H9 (cell line): ENCODE measurements around the gene RPL7L1. TPM values are rescaled to one million over a fixed set of nuclear protein-coding genes. Genes with fewer than 3 reads are reported as not detected.

Experiments used
- DNase-seq: peaks from one replicate; pipeline ENCODE4 v3.0.0-alpha.2; 2017
- H2AFZ ChIP-seq: one replicate; pipeline ENCODE4 v1.6.1; 2013; ENCODE audit warnings: mild to moderate bottlenecking, low read length, control low read depth, moderate library complexity
- H2AK5ac ChIP-seq: 2 replicates; pipeline ENCODE4 v1.6.1; 2013; ENCODE audit warnings: low read length, control low read depth, mixed read lengths; ENCODE audit not compliant: insufficient read length
- H2BK120ac ChIP-seq: one replicate; pipeline ENCODE4 v1.6.1; 2013; ENCODE audit warnings: low read depth, mild to moderate bottlenecking, low read length, control low read depth, inconsistent platforms; ENCODE audit not compliant: poor library complexity, severe bottlenecking
- H2BK12ac ChIP-seq: 2 replicates; pipeline ENCODE4 v1.6.1; 2013; ENCODE audit warnings: low read length, control low read depth, mixed read lengths, low read depth; ENCODE audit not compliant: insufficient read length
- H2BK15ac ChIP-seq: 2 replicates; pipeline ENCODE4 v1.6.1; 2013; ENCODE audit warnings: low read depth, low read length, control low read depth
- H2BK20ac ChIP-seq: one replicate; pipeline ENCODE4 v1.6.1; 2013; ENCODE audit warnings: low read depth, mild to moderate bottlenecking, low read length, control low read depth, inconsistent platforms; ENCODE audit not compliant: poor library complexity, severe bottlenecking
- H2BK5ac ChIP-seq: 2 replicates; pipeline ENCODE4 v1.6.1; 2013; ENCODE audit warnings: low read length, control low read depth, mixed read lengths; ENCODE audit not compliant: insufficient read length
- H3K14ac ChIP-seq: 2 replicates; pipeline ENCODE4 v1.6.1; 2013; ENCODE audit warnings: low read length, control low read depth; ENCODE audit not compliant: insufficient read depth
- H3K18ac ChIP-seq: 2 replicates; pipeline ENCODE4 v1.6.1; 2013; ENCODE audit warnings: low read depth, mild to moderate bottlenecking, mixed read lengths, low read length, control low read depth; ENCODE audit not compliant: insufficient read length
- H3K23ac ChIP-seq: 2 replicates; pipeline ENCODE4 v1.6.1; 2013; ENCODE audit warnings: low read length, control low read depth, mixed read lengths, low read depth; ENCODE audit not compliant: insufficient read length
- H3K23me2 ChIP-seq: 2 replicates; pipeline ENCODE4 v1.6.1; 2013; ENCODE audit warnings: low read depth, mild to moderate bottlenecking, mixed read lengths, low read length, control low read depth; ENCODE audit not compliant: insufficient read length, poor library complexity, severe bottlenecking
- H3K27ac ChIP-seq: 2 replicates; pipeline ENCODE4 v1.5.1; 2013; ENCODE audit warnings: low read length, control low read depth, mixed read lengths, low read depth; ENCODE audit not compliant: insufficient read length
- H3K27me3 ChIP-seq: 2 replicates; pipeline ENCODE4 v1.6.1; 2013; ENCODE audit warnings: low read length, control low read depth, inconsistent platforms; ENCODE audit not compliant: insufficient read depth
- H3K4ac ChIP-seq: 2 replicates; pipeline ENCODE4 v1.6.1; 2013; ENCODE audit warnings: low read depth, mild to moderate bottlenecking, control low read depth, inconsistent platforms, low read length, moderate library complexity
- H3K4me1 ChIP-seq: 2 replicates; pipeline ENCODE4 v1.6.1; 2013; ENCODE audit warnings: low read length, control low read depth, inconsistent platforms; ENCODE audit not compliant: insufficient read depth
- H3K4me2 ChIP-seq: 2 replicates; pipeline ENCODE4 v1.6.1; 2013; ENCODE audit warnings: low read length, control low read depth, mixed read lengths; ENCODE audit not compliant: insufficient read length, insufficient read depth
- H3K56ac ChIP-seq: 2 replicates; pipeline ENCODE4 v1.6.1; 2013; ENCODE audit warnings: low read depth, mild to moderate bottlenecking, mixed read lengths, low read length, control low read depth; ENCODE audit not compliant: insufficient read length
- H3K79me1 ChIP-seq: 2 replicates; pipeline ENCODE4 v1.6.1; 2013; ENCODE audit warnings: low read depth, mild to moderate bottlenecking, moderate library complexity, low read length, control low read depth, inconsistent platforms; ENCODE audit not compliant: insufficient read depth, poor library complexity, severe bottlenecking
- H3K79me2 ChIP-seq: 2 replicates; pipeline ENCODE4 v1.6.1; 2013; ENCODE audit warnings: low read length, control low read depth, inconsistent platforms; ENCODE audit not compliant: insufficient read depth
- H3K9ac ChIP-seq: 2 replicates; pipeline ENCODE4 v1.6.1; 2013; ENCODE audit warnings: low read length, control low read depth, mixed read lengths; ENCODE audit not compliant: insufficient read length; ENCODE audit errors: extremely low read depth
- H3K9me3 ChIP-seq: one replicate; pipeline ENCODE4 v1.6.1; 2013; ENCODE audit warnings: low read depth, low read length, inconsistent platforms; ENCODE audit not compliant: control insufficient read depth
- H3T11ph ChIP-seq: one replicate; pipeline ENCODE4 v1.6.1; 2013; ENCODE audit warnings: mild to moderate bottlenecking, low read length, control low read depth, inconsistent platforms
- H4K20me1 ChIP-seq: one replicate; pipeline ENCODE4 v1.6.1; 2013; ENCODE audit not compliant: control insufficient read depth, insufficient read length, insufficient read depth
- H4K5ac ChIP-seq: 2 replicates; pipeline ENCODE4 v1.6.1; 2013; ENCODE audit warnings: low read depth, mild to moderate bottlenecking, mixed read lengths, low read length, control low read depth; ENCODE audit not compliant: insufficient read length
- H4K8ac ChIP-seq: replicated peaks from 2 replicates; pipeline ENCODE4 v1.6.1; 2013; ENCODE audit warnings: low read length, control low read depth, mixed read lengths, low read depth; ENCODE audit not compliant: insufficient read length
- H4K91ac ChIP-seq: 2 replicates; pipeline ENCODE4 v1.6.1; 2013; ENCODE audit warnings: low read depth, mild to moderate bottlenecking, moderate library complexity, mixed read lengths, low read length, control low read depth; ENCODE audit not compliant: insufficient read length
- H3K27ac Mint-ChIP-seq, 3 experiments: 2 replicates in 2 of 3; 3 replicates in 1 of 3; pipeline ENCODE4 v1.8.0; 2020 to 2021; ENCODE audit warnings: mixed read lengths in 3 of 3, mild to moderate bottlenecking in 1 of 3, moderate library complexity in 1 of 3
- H3K27me3 Mint-ChIP-seq: 2 replicates; pipeline ENCODE4 v1.8.0; 2021; ENCODE audit warnings: low read depth, mild to moderate bottlenecking, moderate library complexity, mixed read lengths
- H3K36me3 Mint-ChIP-seq, 3 experiments: 2 replicates in 2 of 3; 3 replicates in 1 of 3; pipeline ENCODE4 v1.8.0; 2020 to 2021; ENCODE audit warnings: low read depth in 3 of 3, mixed read lengths in 3 of 3; ENCODE audit not compliant: insufficient read depth in 1 of 3
- H3K4me1 Mint-ChIP-seq, 2 experiments: 2 replicates each; pipeline ENCODE4 v1.8.0; 2020; ENCODE audit warnings: mixed read lengths in 2 of 2
- H3K4me3 Mint-ChIP-seq, 2 experiments: 2 replicates in 1 of 2; 3 replicates in 1 of 2; pipeline ENCODE4 v1.8.0; 2020 to 2021; ENCODE audit warnings: mild to moderate bottlenecking in 2 of 2, mixed read lengths in 2 of 2, moderate library complexity in 1 of 2
- H3K9me3 Mint-ChIP-seq, 2 experiments: 2 replicates in 1 of 2; 3 replicates in 1 of 2; pipeline ENCODE4 v1.8.0; 2020; ENCODE audit warnings: mild to moderate bottlenecking in 2 of 2, mixed read lengths in 2 of 2, moderate library complexity in 1 of 2
- WGBS: extraction: QIAGEN DNeasy Blood & Tissue Kit; methylation state at CpG from one replicate; pipeline ENCODE4 v1.1.7; 2013; ENCODE audit warnings: missing lambda C conversion rate, low lambda C conversion rate, mixed read lengths; ENCODE audit not compliant: insufficient read length; ENCODE audit errors: extremely low coverage; 5-methylcytosine and 5-hydroxymethylcytosine counted together
- total RNA-seq: library from RNA; stranded (reverse); gene quantifications from 2 replicates; pipeline ENCODE4 v1.2.1, GENCODE V29; 2021
- TF ChIP-seq, protein P1 (sequence below): fragments of 200-600 bp; sonication (generic); conservative IDR thresholded peaks from 3 replicates; pipeline ENCODE4 v1.8.0; 2021; ENCODE audit warnings: antibody characterized with exemption, mild to moderate bottlenecking

RPL7L1 gene
- total RNA-seq, 1 experiment from 2014 or later: 130 TPM

DNA sequence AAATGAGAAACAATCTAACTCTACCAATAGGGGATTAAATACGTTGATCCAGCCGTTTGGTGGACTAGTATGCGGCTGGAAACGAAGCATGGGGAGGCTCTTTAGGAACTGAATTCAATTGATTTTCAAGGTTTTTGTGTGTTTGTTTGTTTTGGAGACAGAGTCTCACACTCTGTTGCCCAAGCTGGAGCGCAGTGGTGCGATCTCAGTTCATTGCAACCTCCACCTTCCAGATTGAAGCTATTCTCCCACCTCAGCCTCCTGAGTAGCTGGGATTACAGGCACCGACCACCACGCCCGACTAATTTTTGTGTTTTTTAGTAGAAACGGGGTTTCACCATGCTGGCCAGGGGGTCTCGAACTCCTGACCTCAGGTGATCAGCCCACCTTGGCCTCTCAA lies 57.0 kb downstream of the RPL7L1 start:
- no peak overlapping the region for H4K8ac ChIP-seq
- H2BK120ac ChIP-seq: no peak overlapping the region
- H2BK5ac ChIP-seq: no peak overlapping the region
- H3K27ac ChIP-seq: no peak overlapping the region
- H3K9ac ChIP-seq: no peak overlapping the region
- no peak overlapping the region for H4K5ac ChIP-seq
- Mint-ChIP-seq H3K36me3 (peaks cover 36 to 89% (median 71%) of the 10 kb centered on the region in 3 experiments), H3K27ac (no peak overlapping the region; a peak in 1 of 7 replicates), H3K27me3 (no peaks in the 10 kb centered on the region), H3K4me1 (peaks cover 17 to 22% of the 10 kb centered on the region in 2 experiments), H3K9me3 (no peaks in the 10 kb centered on the region; a peak in 1 of 5 replicates), H3K4me3 (no peak overlapping the region)
- peaks cover 2% of the 10 kb centered on the region; the same call in 1 of the 2 replicates for H3K79me2 ChIP-seq
- H2AFZ ChIP-seq: no peak overlapping the region
- no peak overlapping the region for H4K91ac ChIP-seq
- no peak overlapping the region for H2BK12ac ChIP-seq
- no peak overlapping the region for H2BK20ac ChIP-seq
- H3K18ac ChIP-seq: no peak overlapping the region
- no peak overlapping the region for H3K14ac ChIP-seq
- H2AK5ac ChIP-seq: no peak overlapping the region
- H3K23ac ChIP-seq: no peak overlapping the region
- no peak overlapping the region for H3K4ac ChIP-seq
- no peaks in the 10 kb centered on the region for H3K79me1 ChIP-seq
- no peak overlapping the region for H3K4me2 ChIP-seq
- no peaks in the 10 kb centered on the region for H3K23me2 ChIP-seq
- no peaks in the 10 kb centered on the region for H3K27me3 ChIP-seq
- H3K56ac ChIP-seq: no peak overlapping the region
- TF ChIP-seq, protein P1, sequence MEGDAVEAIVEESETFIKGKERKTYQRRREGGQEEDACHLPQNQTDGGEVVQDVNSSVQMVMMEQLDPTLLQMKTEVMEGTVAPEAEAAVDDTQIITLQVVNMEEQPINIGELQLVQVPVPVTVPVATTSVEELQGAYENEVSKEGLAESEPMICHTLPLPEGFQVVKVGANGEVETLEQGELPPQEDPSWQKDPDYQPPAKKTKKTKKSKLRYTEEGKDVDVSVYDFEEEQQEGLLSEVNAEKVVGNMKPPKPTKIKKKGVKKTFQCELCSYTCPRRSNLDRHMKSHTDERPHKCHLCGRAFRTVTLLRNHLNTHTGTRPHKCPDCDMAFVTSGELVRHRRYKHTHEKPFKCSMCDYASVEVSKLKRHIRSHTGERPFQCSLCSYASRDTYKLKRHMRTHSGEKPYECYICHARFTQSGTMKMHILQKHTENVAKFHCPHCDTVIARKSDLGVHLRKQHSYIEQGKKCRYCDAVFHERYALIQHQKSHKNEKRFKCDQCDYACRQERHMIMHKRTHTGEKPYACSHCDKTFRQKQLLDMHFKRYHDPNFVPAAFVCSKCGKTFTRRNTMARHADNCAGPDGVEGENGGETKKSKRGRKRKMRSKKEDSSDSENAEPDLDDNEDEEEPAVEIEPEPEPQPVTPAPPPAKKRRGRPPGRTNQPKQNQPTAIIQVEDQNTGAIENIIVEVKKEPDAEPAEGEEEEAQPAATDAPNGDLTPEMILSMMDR: no peak
- no peak overlapping the region for H3T11ph ChIP-seq
- no peak overlapping the region for H2BK15ac ChIP-seq
- no peaks in the 10 kb centered on the region for H3K9me3 ChIP-seq
- H4K20me1 ChIP-seq: peaks cover 2% of the 10 kb centered on the region
- no peaks in the 10 kb centered on the region for H3K4me1 ChIP-seq
- WGBS: no CpG with 5 or more reads among the region's 11 CpGs
- DNase-seq: no peak
